HG02973 (cell line): ENCODE data around the gene XYLT1.
"Not testable (repeated sequence)": the region's sequence is repeated elsewhere in the genome, so short reads cannot be mapped to it uniquely, and the experiment has no call there.

ENCODE experiments used
- ATAC-seq: cut with Tn5 transposase; IDR thresholded peaks from one replicate; pipeline ENCODE4 v1.9.1; 2021; ENCODE audit warnings: moderate library complexity; ENCODE audit not compliant: unreplicated experiment

The XYLT1 gene

GRCh38 chr16:17342031-17342430 lies 128.7 kb downstream of the XYLT1 start:
- ATAC-seq: no peak

GRCh38 chr16:17340804-17341203 lies 130.0 kb downstream of the XYLT1 start:
- no peak for ATAC-seq

GRCh38 chr16:17339764-17340541 lies 130.8 kb downstream of the XYLT1 start:
- ATAC-seq: no peak

GRCh38 chr16:17338244-17338643 lies 132.5 kb downstream of the XYLT1 start:
- ATAC-seq: no peak

- ATAC-seq: no peak
Observed at GRCh38 chr16:17336530-17336900, 134.2 kb downstream of the XYLT1 start.

GRCh38 chr16:17335826-17336529 lies 134.8 kb downstream of the XYLT1 start:
- ATAC-seq: no peak

- ATAC-seq: not testable (repeated sequence)
Observed at GRCh38 chr16:17335406-17335805, 135.4 kb downstream of the XYLT1 start.

GRCh38 chr16:17334096-17334495 lies 136.7 kb downstream of the XYLT1 start:
- no peak for ATAC-seq

- no peak for ATAC-seq
Observed at GRCh38 chr16:17333229-17333628, 137.5 kb downstream of the XYLT1 start.

GRCh38 chr16:17331991-17332390 lies 138.8 kb downstream of the XYLT1 start:
- no peak for ATAC-seq

GRCh38 chr16:17331071-17331607 lies 139.6 kb downstream of the XYLT1 start:
- ATAC-seq: no peak

GRCh38 chr16:17330044-17330443 lies 140.7 kb downstream of the XYLT1 start:
- no peak for ATAC-seq

GRCh38 chr16:17329391-17329790 lies 141.4 kb downstream of the XYLT1 start:
- no peak for ATAC-seq

- ATAC-seq: no peak
Observed at GRCh38 chr16:17328932-17329331, 141.8 kb downstream of the XYLT1 start.

- no peak for ATAC-seq
Observed at GRCh38 chr16:17327664-17328335, 143.0 kb downstream of the XYLT1 start.

GRCh38 chr16:17325476-17326143 lies 145.2 kb downstream of the XYLT1 start:
- ATAC-seq: no peak

- no peak for ATAC-seq
Observed at GRCh38 chr16:17324451-17324850, 146.3 kb downstream of the XYLT1 start.

- no peak for ATAC-seq
Observed at GRCh38 chr16:17323171-17323570, 147.6 kb downstream of the XYLT1 start.

- no peak for ATAC-seq
Observed at GRCh38 chr16:17321824-17322223, 148.9 kb downstream of the XYLT1 start.

GRCh38 chr16:17320009-17320408 lies 150.8 kb downstream of the XYLT1 start:
- ATAC-seq: no peak

- no peak for ATAC-seq
Observed at GRCh38 chr16:17318238-17318637, 152.5 kb downstream of the XYLT1 start.
